Ascending aorta (tissue), 2 donors: Measurements from ENCODE around the gene PRDX1. TPM values are rescaled to one million over a fixed set of nuclear protein-coding genes. Genes with fewer than 3 reads are reported as not detected.

Experiments
- DNase-seq, 2 donors: peaks; one replicate each; pipeline ENCODE4 v3.0.0-alpha.2; 2019; ENCODE audit warnings: low spot score in 2 of 2
- H3K27ac ChIP-seq, 2 donors: fragments of 200-600 bp; sonication (generic); one replicate each; pipeline ENCODE4 v1.5.1; 2016 to 2017; ENCODE audit warnings: mild to moderate bottlenecking in 1 of 2
- H3K27me3 ChIP-seq: fragments of 200-600 bp; sonication (generic); one replicate; pipeline ENCODE4 v1.5.1; 2017
- H3K36me3 ChIP-seq, 2 donors: fragments of 200-600 bp; sonication (generic); one replicate each; pipeline ENCODE4 v1.5.1; 2016
- H3K4me1 ChIP-seq, 2 donors: fragments of 200-600 bp; sonication (generic); one replicate each; pipeline ENCODE4 v1.5.1; 2016 to 2017; ENCODE audit warnings: mild to moderate bottlenecking in 1 of 2
- H3K4me3 ChIP-seq, 2 donors: fragments of 200-600 bp; sonication (generic); one replicate each; pipeline ENCODE4 v1.5.1; 2016 to 2017; ENCODE audit warnings: mild to moderate bottlenecking in 1 of 2
- H3K9me3 ChIP-seq, 2 donors: fragments of 200-600 bp; sonication (generic); one replicate each; pipeline ENCODE4 v1.5.1; 2016
- CTCF ChIP-seq, 3 experiments: fragments of 200-600 bp in 2 of 3; fragments of 450-650 bp in 1 of 3; sonication (generic) in 2 of 3; IDR thresholded peaks; one replicate each; pipeline ENCODE4 v1.5.1; 2016 to 2019; ENCODE audit warnings: antibody characterized with exemption in 3 of 3, mild to moderate bottlenecking in 1 of 3, moderate library complexity in 1 of 3
- intact Hi-C: fragments of 100-400 bp; cut with DNase I; formaldehyde crosslinking; loops from one replicate; pipeline ENCODE4 v1.15.1; 2023
- total RNA-seq: library from RNA; depleted of rRNA; stranded (reverse); fragments of >200 nt; gene quantifications from one replicate; pipeline ENCODE4 v1.1.0, GENCODE V29; 2016

Gene PRDX1
- total RNA-seq, 1 donor from 2014 or later: 245 TPM

GRCh38 chr1:45568421-45568820 is 46.7 kb upstream of the PRDX1 start:
- H3K4me1 ChIP-seq: no peaks in the 10 kb centered on the region
- TF ChIP-seq CTCF (IDR thresholded peaks at IDR 0.05): no peak
- intact Hi-C loops: no loop called here
- no peak overlapping the region for H3K4me3 ChIP-seq
- peaks cover 37% of the 10 kb centered on the region in 2 donors for H3K36me3 ChIP-seq
- no peak overlapping the region for H3K27ac ChIP-seq
- no peaks in the 10 kb centered on the region for H3K9me3 ChIP-seq
- H3K27me3 ChIP-seq: no peaks in the 10 kb centered on the region
- no peak for DNase-seq

GRCh38 chr1:45567911-45568310 is 46.2 kb upstream of the PRDX1 start:
- H3K9me3 ChIP-seq: no peaks in the 10 kb centered on the region
- DNase-seq: no peak
- H3K4me1 ChIP-seq: no peaks in the 10 kb centered on the region
- H3K4me3 ChIP-seq: no peak overlapping the region
- no peak for TF ChIP-seq CTCF (IDR thresholded peaks at IDR 0.05)
- H3K27ac ChIP-seq: no peak overlapping the region
- H3K36me3 ChIP-seq: peaks cover 40 to 41% of the 10 kb centered on the region in 2 donors
- no peaks in the 10 kb centered on the region for H3K27me3 ChIP-seq
- intact Hi-C loops: no loop called here

DNA sequence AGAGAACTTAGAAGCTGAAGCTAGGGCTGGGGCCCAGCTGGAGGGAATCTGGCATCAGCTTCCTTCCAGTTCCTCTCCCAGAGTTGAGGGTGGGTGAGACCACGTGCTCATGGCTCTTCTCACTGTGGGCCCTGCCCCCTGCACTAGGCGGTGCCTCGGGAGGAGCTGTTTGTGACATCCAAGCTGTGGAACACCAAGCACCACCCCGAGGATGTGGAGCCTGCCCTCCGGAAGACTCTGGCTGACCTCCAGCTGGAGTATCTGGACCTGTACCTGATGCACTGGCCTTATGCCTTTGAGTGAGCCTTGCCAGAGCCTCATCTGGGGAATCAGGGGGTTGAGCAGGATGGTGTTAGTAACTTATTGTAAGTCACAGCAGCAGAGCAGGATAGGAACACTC is 45.0 kb upstream of the PRDX1 start:
- H3K27ac ChIP-seq: peak overlapping the region in 1 of 2 donors; percentile 5
- no peak for DNase-seq
- no peaks in the 10 kb centered on the region for H3K9me3 ChIP-seq
- TF ChIP-seq CTCF (IDR thresholded peaks at IDR 0.05): no peak
- no peaks in the 10 kb centered on the region for H3K4me1 ChIP-seq
- no peaks in the 10 kb centered on the region for H3K27me3 ChIP-seq
- H3K4me3 ChIP-seq: no peak overlapping the region
- intact Hi-C loops: no loop called here
- peaks cover 47 to 53% of the 10 kb centered on the region in 2 donors for H3K36me3 ChIP-seq

- intact Hi-C loops: no loop called here
- no peak overlapping the region for H3K27ac ChIP-seq
- H3K9me3 ChIP-seq: no peaks in the 10 kb centered on the region
- H3K36me3 ChIP-seq: peaks cover 44 to 53% of the 10 kb centered on the region in 2 donors
- no peak overlapping the region for H3K4me3 ChIP-seq
- H3K27me3 ChIP-seq: no peaks in the 10 kb centered on the region
- no peak for TF ChIP-seq CTCF (IDR thresholded peaks at IDR 0.05)
- no peaks in the 10 kb centered on the region for H3K4me1 ChIP-seq
- no peak for DNase-seq
Observed at GRCh38 chr1:45563843-45564242, 42.2 kb upstream of the PRDX1 start.

- no peaks in the 10 kb centered on the region for H3K4me1 ChIP-seq
- peak overlapping the region; percentile 3 to 9 for H3K27ac ChIP-seq
- no peak for DNase-seq
- H3K4me3 ChIP-seq: no peak overlapping the region
- TF ChIP-seq CTCF (IDR thresholded peaks at IDR 0.05): no peak
- no peaks in the 10 kb centered on the region for H3K27me3 ChIP-seq
- H3K36me3 ChIP-seq: peaks cover 10 to 23% of the 10 kb centered on the region in 2 donors
- intact Hi-C loops: no loop called here
- no peaks in the 10 kb centered on the region for H3K9me3 ChIP-seq
Observed at GRCh38 chr1:45557422-45557944, 35.8 kb upstream of the PRDX1 start.

DNA sequence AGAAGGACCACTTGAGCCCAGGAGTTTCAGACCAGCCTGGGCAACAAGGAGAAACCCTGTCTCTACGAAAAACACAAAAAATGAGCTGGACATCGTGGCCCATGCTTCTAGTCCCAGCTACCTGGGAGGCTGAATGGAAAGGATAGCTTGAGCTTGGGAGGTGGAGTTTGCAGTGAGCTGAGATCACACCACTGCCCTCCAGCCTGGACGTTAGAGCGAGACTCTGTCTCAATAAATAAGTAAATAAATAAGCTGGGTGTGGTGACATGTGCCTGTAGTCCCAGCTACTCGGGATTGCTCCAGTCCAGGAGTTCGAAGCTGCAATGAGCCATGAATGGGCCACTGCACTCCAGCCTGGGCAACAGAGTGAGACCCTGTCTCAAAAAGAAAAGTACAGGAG is 32.5 kb upstream of the PRDX1 start:
- no peak overlapping the region for H3K4me3 ChIP-seq
- intact Hi-C loops: no loop called here
- no peak for DNase-seq
- no peak overlapping the region for H3K27ac ChIP-seq
- H3K27me3 ChIP-seq: no peaks in the 10 kb centered on the region
- peaks cover 0 to 5% of the 10 kb centered on the region in 2 donors for H3K4me1 ChIP-seq
- TF ChIP-seq CTCF (IDR thresholded peaks at IDR 0.05): no peak
- peaks cover 0 to 11% of the 10 kb centered on the region in 2 donors for H3K36me3 ChIP-seq
- H3K9me3 ChIP-seq: no peaks in the 10 kb centered on the region
